ENCODE results near the gene FAM3D. TPM values are rescaled to one million over a fixed set of nuclear protein-coding genes. Genes with fewer than 3 reads are reported as not detected.

The FAM3D gene
- total RNA-seq, 1 donor from 2014 or later: 4.0 TPM

- H3K27me3 ChIP-seq: no peaks in the 10 kb centered on the region
- no peak overlapping the region for H3K4me3 ChIP-seq
- H3K27ac ChIP-seq: no peak overlapping the region
- H3K4me1 ChIP-seq: peaks cover 33% of the 10 kb centered on the region
- no peak for ATAC-seq
- no peak for DNase-seq
- intact Hi-C loops (cut with DNase I): no loop called here
- no peak for TF ChIP-seq CTCF (IDR thresholded peaks at IDR 0.05)
- no peaks in the 10 kb centered on the region for H3K36me3 ChIP-seq
- no peaks in the 10 kb centered on the region for H3K9me3 ChIP-seq
These were observed 39.6 kb downstream of the FAM3D start for GRCh38 chr3:58626841-58627569.

GRCh38 chr3:58625196-58625824 is 41.3 kb downstream of the FAM3D start:
- no peak overlapping the region for H3K27ac ChIP-seq
- no peaks in the 10 kb centered on the region for H3K9me3 ChIP-seq
- H3K27me3 ChIP-seq: no peaks in the 10 kb centered on the region
- H3K4me3 ChIP-seq: no peak overlapping the region
- ATAC-seq (no peak), DNase-seq (no peak)
- TF ChIP-seq CTCF (IDR thresholded peaks at IDR 0.05): no peak
- no peaks in the 10 kb centered on the region for H3K36me3 ChIP-seq
- intact Hi-C loops (cut with DNase I): no loop called here
- H3K4me1 ChIP-seq: peaks cover 33% of the 10 kb centered on the region

- DNase-seq: no peak
- Histone ChIP-seq H3K4me3 (no peak overlapping the region), H3K27ac (no peak overlapping the region), H3K36me3 (no peaks in the 10 kb centered on the region), H3K4me1 (peaks cover 25% of the 10 kb centered on the region), H3K27me3 (no peaks in the 10 kb centered on the region), H3K9me3 (no peaks in the 10 kb centered on the region)
- intact Hi-C loops (cut with DNase I): no loop called here
- no peak for TF ChIP-seq CTCF (IDR thresholded peaks at IDR 0.05)
- ATAC-seq: no peak
These were observed 42.0 kb downstream of the FAM3D start for GRCh38 chr3:58624550-58624949.

- Histone ChIP-seq H3K27ac (no peak overlapping the region), H3K4me3 (no peak overlapping the region), H3K9me3 (no peaks in the 10 kb centered on the region), H3K27me3 (no peaks in the 10 kb centered on the region), H3K4me1 (peaks cover 19% of the 10 kb centered on the region), H3K36me3 (no peaks in the 10 kb centered on the region)
- no peak for ATAC-seq
- no peak for TF ChIP-seq CTCF (IDR thresholded peaks at IDR 0.05)
- intact Hi-C loops (cut with DNase I): no loop called here
- DNase-seq: no peak
These were observed 42.6 kb downstream of the FAM3D start for GRCh38 chr3:58623961-58624360.

GRCh38 chr3:58623478-58623877 is 43.1 kb downstream of the FAM3D start:
- intact Hi-C loops (cut with DNase I): no loop called here
- TF ChIP-seq CTCF (IDR thresholded peaks at IDR 0.05): no peak
- Histone ChIP-seq H3K4me1 (peaks cover 16% of the 10 kb centered on the region), H3K27me3 (no peaks in the 10 kb centered on the region), H3K27ac (no peak overlapping the region), H3K9me3 (no peaks in the 10 kb centered on the region), H3K36me3 (no peaks in the 10 kb centered on the region), H3K4me3 (no peak overlapping the region)
- DNase-seq: no peak
- ATAC-seq: no peak
